Stimulated activated CD4-positive, alpha-beta T cell treated with anti-CD3 and anti-CD28 coated beads, TNF-alpha, amount 100 ng/mL, for 24 hours (primary cell): ENCODE measurements around the gene RGPD3.
"Not testable (repeated sequence)": the region's sequence is repeated elsewhere in the genome, so short reads cannot be mapped to it uniquely, and the experiment has no call there.

Source experiments
- DNase-seq, 3 experiments: peaks; one replicate each; pipeline ENCODE4 v3.0.0-alpha.2; 2020; ENCODE audit warnings: low read depth in 3 of 3

RGPD3 gene

DNA sequence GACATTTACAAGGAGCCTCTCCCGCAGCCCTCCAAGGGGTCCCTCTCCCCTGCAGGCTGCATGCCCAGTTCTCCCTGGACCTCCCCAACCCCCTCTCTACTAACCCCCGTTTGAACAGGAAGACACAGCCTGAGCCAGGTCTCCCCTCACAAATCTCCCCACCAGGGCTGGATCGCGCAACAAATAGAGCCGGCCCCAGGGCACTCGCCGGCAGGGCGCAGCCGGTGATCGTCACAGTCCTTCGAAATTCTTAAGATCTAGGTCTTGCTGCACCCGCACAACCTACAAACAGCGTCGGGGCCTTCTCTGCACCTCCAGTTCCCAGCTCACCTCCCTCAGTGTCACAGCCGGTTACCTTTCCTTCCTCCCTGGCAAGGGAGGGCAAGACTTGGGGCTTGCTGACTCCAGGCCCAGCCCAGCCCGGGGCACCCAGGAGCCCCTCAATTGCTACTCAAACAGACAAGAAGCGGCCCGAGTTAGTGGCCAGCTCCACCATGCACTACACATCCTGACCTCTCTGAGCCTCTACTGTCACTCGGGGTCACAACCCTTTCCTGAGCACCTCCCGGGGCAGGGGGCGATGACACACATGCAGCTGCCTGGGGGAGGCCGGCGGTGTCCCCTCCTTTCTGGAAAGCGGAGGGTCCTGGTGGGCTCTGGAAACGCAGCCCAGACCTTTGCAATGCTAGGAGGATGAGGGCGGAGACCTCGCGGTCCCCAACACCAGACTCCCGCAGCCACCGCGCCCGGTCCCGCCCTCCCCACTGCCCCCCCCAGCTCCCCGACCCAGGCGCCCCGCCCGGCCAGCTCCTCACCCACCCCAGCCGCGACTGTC, 18.6 kb upstream of the RGPD3 start, which contains the start of gene CD8B2:
TSS of gene CD8B2 (plus strand) at position 814 of the 835 bp plus-strand sequence. CDS start 63 bp downstream, outside the sequence.
- DNase-seq, result not testable (repeated sequence)

DNA sequence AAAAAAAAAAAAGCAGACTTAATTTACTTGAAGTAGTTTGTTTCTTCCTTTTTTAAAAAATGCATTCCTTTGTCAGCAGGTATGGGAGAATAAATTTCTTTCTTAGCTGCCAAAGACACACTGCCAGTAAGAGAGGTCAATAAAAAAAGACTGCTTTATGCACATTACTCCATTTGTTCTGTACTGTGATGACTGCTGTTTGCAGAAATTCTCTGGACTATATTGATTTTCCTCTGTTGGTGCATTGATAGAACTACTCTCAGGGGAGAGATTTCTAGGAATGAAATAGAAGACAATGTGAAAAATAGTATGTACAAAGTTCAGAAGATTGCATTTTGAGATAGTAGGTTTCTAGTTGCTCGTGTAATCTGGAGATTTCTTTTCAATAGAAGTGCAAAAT, 11.3 kb upstream of the RGPD3 start:
- not testable (repeated sequence) for DNase-seq

DNA sequence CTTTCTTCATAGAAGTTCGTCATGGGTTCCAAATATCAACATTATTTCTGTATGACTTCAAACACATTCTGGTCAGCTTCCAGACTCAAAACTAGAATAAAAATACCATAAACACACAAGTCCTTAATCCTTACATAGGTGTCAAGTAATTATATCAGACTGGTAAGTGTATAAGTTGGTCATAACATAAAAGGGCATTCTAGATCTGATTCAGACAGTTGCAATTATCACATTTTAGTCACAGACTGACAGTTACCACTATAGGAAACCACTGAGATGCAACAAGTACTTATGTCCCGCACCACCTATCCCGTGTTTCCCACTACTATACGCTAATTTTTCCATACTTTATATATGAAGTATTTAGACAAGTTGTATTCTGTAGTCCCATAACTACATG, 9.4 kb upstream of the RGPD3 start:
- not testable (repeated sequence) for DNase-seq

DNA sequence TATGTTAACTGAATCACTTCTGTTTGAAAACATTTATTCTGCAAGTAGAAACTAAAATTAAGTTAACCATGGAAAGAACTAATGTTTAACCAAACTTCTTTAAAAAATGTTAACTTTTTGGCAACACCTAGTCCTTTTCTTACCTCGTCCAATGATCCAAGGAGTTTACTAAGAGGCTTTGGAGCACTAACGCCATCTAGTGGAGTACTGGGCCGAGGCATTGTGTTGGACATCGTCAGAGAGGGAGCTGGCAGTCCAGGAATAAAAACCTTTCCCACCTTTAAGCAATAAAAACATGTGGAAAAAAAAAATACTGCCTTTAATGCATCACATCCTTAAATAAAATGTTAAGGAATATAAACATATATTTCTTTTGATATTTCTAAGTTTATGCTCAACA, 2.4 kb upstream of the RGPD3 start:
- peak; percentile 11 to 42 (median 11) for DNase-seq

DNA sequence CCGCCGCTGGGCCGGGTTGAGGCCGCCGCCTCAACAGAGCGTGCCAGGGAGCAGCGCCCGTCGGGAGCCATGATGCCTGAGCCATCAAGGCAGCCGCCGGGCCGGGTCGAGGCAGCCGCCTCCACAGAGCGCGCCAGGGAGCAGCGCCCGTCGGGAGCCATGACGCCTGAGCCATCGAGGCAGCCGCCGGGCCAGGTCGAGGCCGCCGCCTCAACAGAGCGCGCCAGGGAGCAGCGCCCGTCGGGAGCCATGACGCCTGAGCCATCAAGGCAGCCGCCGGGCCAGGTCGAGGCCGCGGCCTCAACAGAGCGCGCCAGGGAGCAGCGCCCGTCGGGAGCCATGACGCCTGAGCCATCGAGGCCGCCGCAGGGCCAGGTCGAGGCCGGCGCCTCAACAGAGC, 697 bp downstream of the RGPD3 start:
- DNase-seq, result not testable (repeated sequence)

DNA sequence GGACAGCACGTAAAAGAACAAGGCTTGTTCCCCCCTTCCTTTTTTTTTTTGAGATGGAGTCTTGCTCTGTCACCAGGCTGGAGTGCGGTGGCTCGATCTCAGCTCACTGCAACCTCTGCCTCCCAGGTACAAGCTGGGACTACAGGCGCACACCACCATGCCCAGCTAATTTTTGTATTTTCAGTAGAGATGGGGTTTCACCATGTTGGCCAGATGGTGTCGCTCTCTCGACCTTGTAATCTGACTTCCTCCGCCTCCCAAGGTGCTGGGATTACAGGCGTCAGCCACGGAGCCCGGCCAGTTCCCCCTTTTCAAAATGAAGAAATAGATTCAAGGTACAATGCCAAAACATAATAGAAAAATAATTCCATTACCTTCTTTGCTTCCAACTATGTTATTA, 6.3 kb downstream of the RGPD3 start:
- peak in 1 of 3 experiments; percentile 3 for DNase-seq

DNA sequence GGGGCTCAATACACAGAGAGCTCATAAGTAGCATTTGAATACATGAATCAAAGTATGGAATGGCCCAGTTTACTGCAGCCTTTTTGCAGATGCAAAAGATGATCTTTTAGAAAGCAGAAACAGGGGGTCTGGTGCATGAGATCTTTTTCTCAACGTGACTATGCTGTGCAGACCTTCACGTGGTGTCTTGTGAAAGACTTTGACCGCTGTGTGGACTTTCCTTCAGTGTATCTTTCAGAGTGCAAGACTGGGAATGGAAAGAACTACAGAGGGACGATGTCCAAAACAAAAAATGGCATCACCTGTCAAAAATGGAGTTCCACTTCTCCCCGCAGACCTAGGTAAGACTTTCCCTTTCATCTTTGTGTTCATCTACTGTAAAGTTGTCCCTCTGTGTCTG, 77.5 kb downstream of the RGPD3 start:
- DNase-seq, result not testable (repeated sequence)

DNA sequence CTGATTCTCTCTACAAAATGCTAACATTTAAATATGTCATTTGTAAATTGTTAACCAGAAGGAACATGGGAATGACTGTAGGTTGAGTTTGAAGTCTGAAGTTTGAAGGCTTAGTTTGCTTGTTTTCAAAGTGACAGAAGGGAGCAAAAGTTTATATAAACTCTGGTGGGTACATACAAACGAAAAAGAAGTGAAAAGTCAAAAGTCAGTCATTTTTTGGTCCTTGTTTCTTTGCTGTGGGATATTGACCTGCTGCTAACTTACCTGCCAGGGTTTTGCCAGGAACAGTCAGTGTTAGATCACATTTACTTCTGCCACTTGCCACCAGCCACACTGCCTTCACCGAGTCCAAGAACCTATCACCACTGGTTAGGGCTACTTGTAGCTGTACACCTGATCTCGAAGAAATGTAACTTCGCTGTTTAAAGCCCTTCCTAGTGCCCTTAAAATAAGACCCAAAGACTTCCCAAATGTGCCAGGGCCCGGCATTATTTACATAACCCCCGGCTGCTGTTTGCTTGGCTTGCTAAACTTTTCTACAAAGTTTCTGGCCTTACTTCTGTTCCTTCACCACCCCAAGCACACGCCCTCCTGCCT, 79.3 kb downstream of the RGPD3 start:
- DNase-seq, result not testable (repeated sequence)

DNA sequence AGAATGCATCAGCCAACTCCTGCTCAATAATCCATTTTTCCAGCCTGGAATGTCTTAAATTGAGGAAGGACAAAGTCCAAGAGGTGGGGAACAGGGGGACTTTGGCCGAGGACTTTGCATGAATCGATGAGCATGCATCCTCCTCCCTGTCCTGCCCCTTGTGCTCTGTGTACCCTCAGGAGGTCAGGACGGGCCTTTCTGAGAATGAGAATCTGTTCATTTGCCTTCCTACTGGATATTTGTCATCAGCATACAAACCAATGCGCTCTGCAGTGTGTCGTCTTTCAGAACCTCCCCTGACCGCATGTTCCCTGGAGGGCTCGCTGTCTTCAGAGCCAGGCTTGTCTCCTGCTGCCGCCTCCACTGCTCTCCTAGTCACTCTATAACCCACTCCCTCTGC, 83.7 kb downstream of the RGPD3 start:
- not testable (repeated sequence) for DNase-seq

DNA sequence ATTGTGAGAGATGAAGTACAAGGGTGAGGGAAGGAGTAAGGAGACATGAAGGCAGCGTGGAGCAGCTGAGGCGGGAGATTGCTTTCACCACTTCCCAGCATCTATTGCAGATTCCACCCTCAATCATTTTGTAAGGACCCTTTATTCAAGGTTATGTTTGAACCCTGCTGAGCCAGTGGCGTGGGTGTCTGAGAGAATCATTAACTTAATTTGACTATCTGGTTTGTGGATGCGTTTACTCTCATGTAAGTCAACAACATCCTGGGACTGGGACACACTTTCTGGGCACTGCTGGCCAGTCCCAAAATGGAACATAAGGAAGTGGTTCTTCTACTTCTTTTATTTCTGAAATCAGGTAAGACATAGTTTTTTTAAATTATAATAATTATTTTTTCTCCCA, 86.3 kb downstream of the RGPD3 start:
- not testable (repeated sequence) for DNase-seq

DNA sequence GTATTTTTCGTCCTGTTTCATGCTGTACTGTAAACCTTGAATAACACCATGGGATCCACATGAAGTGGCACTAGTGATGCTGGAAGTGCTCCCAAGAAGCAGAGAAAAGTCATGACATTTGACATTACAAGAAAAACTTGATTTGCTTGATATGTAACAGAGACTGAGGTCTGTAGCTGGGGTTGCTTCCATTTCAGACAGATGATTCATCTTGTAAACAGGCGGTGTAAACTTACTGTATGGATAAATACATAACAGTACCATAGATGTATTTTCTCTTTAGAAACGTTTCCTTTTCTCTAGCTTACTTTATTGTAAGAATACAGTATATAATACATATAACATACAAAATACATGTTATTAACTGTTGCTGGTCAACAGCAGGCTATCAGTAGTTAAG, 88.6 kb downstream of the RGPD3 start:
- DNase-seq, result not testable (repeated sequence)

DNA sequence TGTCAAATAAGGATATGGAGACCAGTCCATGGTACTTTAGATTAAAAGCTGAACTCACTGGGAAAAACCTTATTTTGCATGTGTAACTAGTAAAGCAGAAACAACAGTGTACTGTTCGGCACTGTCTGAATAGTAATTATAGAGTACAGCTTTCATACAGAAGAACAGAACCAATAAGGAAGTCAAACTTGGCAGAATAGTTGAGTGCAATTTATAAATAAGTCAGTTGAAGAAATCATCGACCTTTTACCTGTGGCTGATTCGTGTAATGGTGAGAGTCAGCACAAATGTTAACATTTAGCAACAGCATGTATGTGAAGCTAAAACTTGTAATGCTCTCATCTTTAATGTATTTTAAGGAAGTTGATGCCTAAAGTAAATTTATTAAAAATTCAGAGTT, 99.0 kb downstream of the RGPD3 start:
- not testable (repeated sequence) for DNase-seq

DNA sequence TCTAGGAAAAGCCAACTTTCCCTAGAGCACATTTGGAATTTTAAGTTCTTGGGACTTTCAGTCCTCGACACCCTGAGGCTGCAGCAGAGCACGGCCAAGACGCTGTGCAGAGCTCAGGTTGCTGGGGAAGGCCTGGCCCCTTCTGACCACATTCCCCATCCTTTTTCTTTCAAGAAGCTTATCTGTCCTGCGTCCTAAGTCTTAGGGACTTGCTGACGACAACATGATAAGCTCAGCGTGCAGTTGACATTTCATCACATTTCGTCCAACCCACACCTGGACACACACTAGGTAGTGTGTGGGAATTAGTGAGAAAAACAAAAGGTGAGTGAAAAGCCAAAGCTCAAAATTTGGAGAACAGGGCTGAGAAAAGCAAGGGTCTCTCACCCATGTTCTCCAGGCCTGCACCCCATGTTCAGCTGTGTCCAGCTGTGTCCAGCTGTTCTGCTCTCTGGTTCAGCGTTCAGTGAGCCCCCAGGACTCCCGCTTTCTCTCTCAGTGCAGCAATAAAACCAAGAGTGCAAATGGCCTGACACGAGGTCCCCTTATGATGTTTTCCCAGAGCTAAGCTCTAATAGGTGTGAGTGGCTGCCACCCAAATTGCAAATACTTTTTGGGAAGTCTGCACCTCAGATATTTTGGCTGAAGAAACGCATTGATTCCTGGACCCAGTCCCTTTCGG, 101.9 kb downstream of the RGPD3 start:
- DNase-seq, result no peak

DNA sequence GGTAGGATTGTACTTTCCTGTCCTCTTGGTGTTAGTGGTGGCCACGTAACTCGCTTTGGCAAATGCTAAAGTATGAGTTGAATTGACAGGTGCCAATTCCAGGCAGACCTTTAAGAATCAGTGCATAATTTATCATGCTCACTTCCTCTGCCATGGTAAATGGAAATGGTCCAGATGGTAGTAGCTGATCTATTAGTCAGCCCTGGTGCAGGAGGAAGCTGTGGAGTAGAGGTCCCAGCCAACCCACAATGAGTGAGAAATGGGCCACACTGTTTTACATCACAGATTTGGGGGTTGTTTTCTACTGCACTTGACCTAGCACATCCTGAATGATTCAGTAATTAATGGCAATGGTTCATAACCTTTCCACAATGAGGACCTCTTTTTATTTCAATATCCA, 104.4 kb downstream of the RGPD3 start:
- DNase-seq, result no peak

DNA sequence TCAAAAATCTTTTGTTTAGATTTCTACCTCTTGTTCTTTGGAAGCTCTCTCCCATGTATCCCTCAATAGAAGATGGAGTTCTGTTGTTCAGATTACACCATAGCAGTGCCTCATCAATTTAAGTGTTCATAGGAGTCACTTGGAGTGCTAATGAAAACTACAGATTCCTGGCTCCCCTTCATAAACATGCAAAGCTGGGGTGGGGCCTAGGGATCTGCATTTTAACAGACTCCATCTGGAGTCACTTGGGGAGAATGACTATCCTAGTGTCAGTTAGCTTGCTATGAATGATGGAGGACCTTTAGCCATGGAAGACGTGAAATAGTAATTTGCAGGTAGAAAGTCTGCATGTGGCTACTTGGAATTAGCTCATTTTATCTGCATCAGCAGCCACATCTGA, 105.4 kb downstream of the RGPD3 start:
- DNase-seq, result no peak

DNA sequence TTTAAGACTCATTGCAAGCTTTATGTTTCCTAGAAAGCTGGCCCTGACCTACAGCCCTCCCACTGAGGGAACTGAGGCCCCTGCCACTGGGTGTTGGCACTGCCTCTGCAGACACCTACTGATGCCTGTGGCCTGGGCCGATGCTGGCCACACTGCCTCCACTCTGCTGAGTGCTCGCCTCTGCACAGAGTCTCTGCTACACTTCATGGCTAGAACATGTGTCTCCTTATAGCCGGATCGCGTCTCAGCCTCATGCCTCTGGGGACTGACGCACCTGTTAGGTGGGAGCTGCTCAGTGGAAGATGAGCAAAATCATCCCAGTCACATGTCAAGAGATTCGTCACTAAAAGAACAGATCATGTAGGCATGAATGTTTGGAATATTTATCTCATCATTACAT, 108.7 kb downstream of the RGPD3 start:
- no peak for DNase-seq

DNA sequence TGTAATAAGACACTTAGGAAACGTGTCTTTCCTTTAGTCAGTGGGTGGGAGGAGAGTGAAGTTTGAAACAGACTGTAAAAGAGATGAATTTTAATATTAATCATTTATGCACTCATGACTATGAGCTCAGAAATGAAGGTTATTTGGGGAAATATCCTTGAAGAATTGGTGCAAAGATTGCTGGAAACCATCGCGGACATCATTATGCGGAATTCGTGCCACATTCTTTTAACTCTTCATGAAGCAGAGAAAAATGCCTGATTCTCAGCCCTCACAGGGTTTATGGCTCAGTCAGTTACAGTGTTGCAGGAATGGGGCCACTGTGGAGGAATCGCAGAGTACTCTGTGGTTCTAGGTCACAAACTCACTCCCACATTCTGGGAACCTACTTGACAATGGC, 109.7 kb downstream of the RGPD3 start:
- no peak for DNase-seq

DNA sequence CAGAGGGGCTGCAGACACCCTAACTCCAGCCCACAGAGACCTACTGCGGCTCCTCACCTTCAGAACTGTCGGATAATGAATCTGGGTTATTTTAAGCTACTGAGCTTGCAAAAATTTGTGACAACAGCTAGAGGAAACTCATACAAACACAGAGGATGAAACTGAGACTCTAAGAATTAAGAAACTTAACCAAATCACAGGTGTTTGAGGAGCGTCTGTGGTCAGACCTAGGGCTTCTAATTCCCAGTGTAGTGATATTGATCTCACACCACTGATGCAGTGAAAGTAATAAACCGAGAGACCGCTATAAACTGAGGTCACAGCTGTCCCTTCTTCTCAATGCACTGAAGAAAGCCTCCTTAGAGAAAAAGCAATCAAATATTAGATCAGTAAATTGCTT, 110.1 kb downstream of the RGPD3 start:
- DNase-seq, result no peak

DNA sequence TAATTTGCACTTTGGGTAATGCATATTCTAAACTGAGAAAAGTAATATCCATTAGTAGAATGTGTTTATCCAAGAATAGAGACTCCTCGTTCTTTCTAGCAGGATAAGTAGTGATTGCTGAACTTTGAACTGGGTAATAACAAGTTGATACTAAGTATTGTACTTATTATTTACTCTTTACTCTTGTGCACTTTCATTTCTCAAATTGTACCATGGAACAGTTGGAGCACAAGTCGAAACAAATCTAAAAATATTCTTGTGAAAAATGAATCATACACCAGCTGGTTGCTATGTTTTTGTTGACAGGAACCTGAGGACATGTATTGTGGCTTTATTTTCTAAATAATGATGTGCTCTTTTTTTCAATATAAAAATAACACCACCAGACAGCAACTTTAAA, 111.9 kb downstream of the RGPD3 start:
- DNase-seq, result no peak

DNA sequence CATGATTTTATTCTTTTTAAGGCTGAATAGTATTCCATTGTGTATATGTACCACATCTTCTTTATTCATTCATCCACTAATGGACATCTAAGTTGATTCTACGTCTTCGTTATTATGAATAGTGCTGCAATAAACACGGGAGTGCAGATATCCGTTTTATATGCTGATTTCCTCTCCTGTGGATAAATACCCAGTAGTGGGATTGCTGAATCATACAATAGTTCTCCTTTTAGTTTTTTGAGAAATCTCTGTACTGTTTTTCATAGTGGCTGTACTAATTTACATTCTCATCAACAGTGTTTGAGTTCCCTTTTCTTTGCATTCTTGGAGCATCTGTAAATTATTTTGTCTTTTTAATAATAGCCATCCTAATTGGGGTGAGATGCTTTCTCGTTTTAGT, 114.5 kb downstream of the RGPD3 start:
- no peak for DNase-seq

DNA sequence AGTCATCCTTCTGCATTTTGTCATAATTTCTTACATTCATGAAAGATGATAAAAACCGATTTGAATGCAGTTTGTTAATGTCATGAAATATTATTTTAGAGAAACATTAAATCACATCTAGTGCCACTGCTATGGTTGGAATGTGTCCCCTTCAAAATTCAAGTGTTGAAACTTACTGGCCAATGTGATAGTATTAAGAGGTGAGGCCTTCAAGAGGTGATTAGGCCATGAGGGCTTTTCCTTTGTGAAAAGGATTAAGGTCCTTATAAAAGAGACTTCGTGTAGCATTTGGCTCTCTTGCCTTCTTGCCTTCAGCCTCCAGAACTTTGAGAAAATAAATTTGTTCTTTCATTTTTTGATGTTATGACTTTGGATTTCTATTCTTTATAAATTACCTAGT, 117.2 kb downstream of the RGPD3 start:
- no peak for DNase-seq

DNA sequence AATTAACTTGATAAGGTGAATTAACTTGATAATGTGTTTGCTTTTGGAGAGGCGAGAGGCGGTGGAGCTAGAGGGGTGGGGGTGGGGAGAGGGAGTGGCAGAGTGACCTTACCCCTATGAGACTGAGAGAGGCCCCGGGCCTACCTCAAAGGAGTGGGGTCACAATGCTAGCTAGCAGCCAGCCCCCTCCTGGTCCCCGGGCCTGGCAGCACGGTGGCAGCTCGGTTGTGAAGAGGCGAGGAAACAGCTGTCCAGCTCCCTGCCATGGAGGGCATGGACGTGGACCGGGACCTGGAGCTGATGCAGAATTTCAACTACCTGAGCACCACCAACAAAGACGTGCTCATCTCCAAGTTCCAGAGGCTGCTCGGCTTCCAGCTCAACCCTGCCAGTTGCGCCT, 123.9 kb downstream of the RGPD3 start:
- no peak for DNase-seq

DNA sequence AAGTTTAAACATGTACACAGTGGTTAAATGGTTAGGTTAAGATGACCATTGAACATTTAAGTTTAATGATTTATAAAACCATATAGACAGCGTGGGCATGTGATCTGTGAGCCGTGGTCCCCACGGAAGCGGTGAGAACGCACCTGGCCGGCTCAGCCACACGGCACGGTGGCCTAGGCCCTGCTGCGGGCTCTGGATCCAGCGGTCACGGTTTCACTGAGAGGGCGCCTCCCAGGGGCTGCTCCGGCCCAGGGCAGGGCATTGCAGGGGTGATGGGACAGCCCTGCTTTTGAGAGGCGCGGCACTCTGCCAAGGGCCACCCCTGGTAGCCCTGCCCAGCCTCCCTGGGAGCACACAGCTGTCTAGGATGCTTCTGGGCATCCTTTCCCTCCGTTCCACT, 124.9 kb downstream of the RGPD3 start:
- DNase-seq, result no peak
